Measurements from ENCODE around the gene DDX31. TPM values are rescaled to one million over a fixed set of nuclear protein-coding genes. Genes with fewer than 3 reads are reported as not detected.
A peak's percentile ranks its signal among the peaks of the same experiment; 100 is the strongest.

Gene DDX31
- total RNA-seq, 4 donors from 2014 or later = 33.4 to 44.1 (median 36.0) TPM

- 35 to 46% methylated on average over 2 of the region's 2 CpGs for WGBS, 2 donors
- intact Hi-C loops (cut with DNase I) = no loop called here
Measured at GRCh38 chr9:132694144-132694543, 24.4 kb upstream of the DDX31 start.

GRCh38 chr9:132690696-132691095, 20.9 kb upstream of the DDX31 start:
- H3K4me1 ChIP-seq = no peaks in the 10 kb centered on the region
- H3K27me3 ChIP-seq = no peaks in the 10 kb centered on the region
- H3K36me3 ChIP-seq = peaks cover 34 to 42% of the 10 kb centered on the region in 2 donors
- TF ChIP-seq POLR2A (IDR thresholded peaks at IDR 0.05) (no peak), CTCF (IDR thresholded peaks at IDR 0.05) (no peak)
- no peak overlapping the region for H3K27ac ChIP-seq
- no peak for DNase-seq
- H3K4me3 ChIP-seq (replicated peaks in 1 of 3) = no peak overlapping the region
- H3K9me3 ChIP-seq = no peaks in the 10 kb centered on the region
- whole genome bisulfite sequencing, 2 donors = 88 to 94% methylated on average over 1 of the region's 1 CpG
- intact Hi-C loops (cut with DNase I) = no loop called here

More at GRCh38 chr9:132694144-132694543, 24.4 kb upstream of the DDX31 start:
- no peak for TF ChIP-seq POLR2A (IDR thresholded peaks at IDR 0.05)
- TF ChIP-seq CTCF (IDR thresholded peaks at IDR 0.05) = peak in 2 of 6 experiments; percentile 7 to 13
- no peak overlapping the region for H3K27ac ChIP-seq
- peaks cover 12 to 14% of the 10 kb centered on the region in 2 donors for H3K36me3 ChIP-seq
- H3K9me3 ChIP-seq = no peaks in the 10 kb centered on the region
- no peak for DNase-seq
- no peak overlapping the region for H3K4me3 ChIP-seq (replicated peaks in 1 of 3)
- no peaks in the 10 kb centered on the region for H3K4me1 ChIP-seq
- no peaks in the 10 kb centered on the region for H3K27me3 ChIP-seq

GRCh38 chr9:132683873-132684272, 14.1 kb upstream of the DDX31 start:
- no peaks in the 10 kb centered on the region for H3K4me1 ChIP-seq
- H3K27ac ChIP-seq = no peak overlapping the region
- no peak for TF ChIP-seq POLR2A (IDR thresholded peaks at IDR 0.05)
- no peak for TF ChIP-seq CTCF (IDR thresholded peaks at IDR 0.05)
- WGBS, 2 donors = 93 to 98% methylated on average over 1 of the region's 1 CpG
- H3K36me3 ChIP-seq = peaks cover 41 to 62% of the 10 kb centered on the region in 2 donors
- intact Hi-C loops (cut with DNase I) = no loop called here
- no peaks in the 10 kb centered on the region for H3K9me3 ChIP-seq
- H3K4me3 ChIP-seq (replicated peaks in 1 of 3) = no peak overlapping the region
- DNase-seq = no peak
- no peaks in the 10 kb centered on the region for H3K27me3 ChIP-seq

- DNase-seq = no peak
- Histone ChIP-seq H3K27me3 (no peaks in the 10 kb centered on the region), H3K36me3 (peaks cover 35 to 53% of the 10 kb centered on the region in 2 donors), H3K27ac (no peak overlapping the region), H3K4me3 (replicated peaks in 1 of 3) (no peak overlapping the region), H3K9me3 (no peaks in the 10 kb centered on the region), H3K4me1 (no peaks in the 10 kb centered on the region)
- 76 to 87% methylated on average over 5 of the region's 5 CpGs for WGBS, 2 donors
- no peak for TF ChIP-seq CTCF (IDR thresholded peaks at IDR 0.05)
- TF ChIP-seq POLR2A (IDR thresholded peaks at IDR 0.05) = no peak
- intact Hi-C loops (cut with DNase I) = no loop called here
Measured at GRCh38 chr9:132681561-132681960, 11.8 kb upstream of the DDX31 start.

- Histone ChIP-seq H3K27me3 (no peaks in the 10 kb centered on the region), H3K4me1 (no peaks in the 10 kb centered on the region), H3K36me3 (peaks cover 27 to 38% of the 10 kb centered on the region in 2 donors), H3K4me3 (replicated peaks in 1 of 3) (no peak overlapping the region), H3K9me3 (no peaks in the 10 kb centered on the region), H3K27ac (no peak overlapping the region)
- 62 to 81% methylated on average over 3 of the region's 3 CpGs for WGBS, 2 donors
- no peak for DNase-seq
- intact Hi-C loops (cut with DNase I) = loop anchor here (10.0 kb wide), 1 partner anchor 85 kb away; no protein-coding TSS in a partner anchor
- no peak for TF ChIP-seq POLR2A (IDR thresholded peaks at IDR 0.05)
- no peak for TF ChIP-seq CTCF (IDR thresholded peaks at IDR 0.05)
Measured at GRCh38 chr9:132679946-132680625, 10.3 kb upstream of the DDX31 start.

All from thyroid gland (tissue), 4 donors.